ENCODE results near the gene SMPDL3B.

DNA sequence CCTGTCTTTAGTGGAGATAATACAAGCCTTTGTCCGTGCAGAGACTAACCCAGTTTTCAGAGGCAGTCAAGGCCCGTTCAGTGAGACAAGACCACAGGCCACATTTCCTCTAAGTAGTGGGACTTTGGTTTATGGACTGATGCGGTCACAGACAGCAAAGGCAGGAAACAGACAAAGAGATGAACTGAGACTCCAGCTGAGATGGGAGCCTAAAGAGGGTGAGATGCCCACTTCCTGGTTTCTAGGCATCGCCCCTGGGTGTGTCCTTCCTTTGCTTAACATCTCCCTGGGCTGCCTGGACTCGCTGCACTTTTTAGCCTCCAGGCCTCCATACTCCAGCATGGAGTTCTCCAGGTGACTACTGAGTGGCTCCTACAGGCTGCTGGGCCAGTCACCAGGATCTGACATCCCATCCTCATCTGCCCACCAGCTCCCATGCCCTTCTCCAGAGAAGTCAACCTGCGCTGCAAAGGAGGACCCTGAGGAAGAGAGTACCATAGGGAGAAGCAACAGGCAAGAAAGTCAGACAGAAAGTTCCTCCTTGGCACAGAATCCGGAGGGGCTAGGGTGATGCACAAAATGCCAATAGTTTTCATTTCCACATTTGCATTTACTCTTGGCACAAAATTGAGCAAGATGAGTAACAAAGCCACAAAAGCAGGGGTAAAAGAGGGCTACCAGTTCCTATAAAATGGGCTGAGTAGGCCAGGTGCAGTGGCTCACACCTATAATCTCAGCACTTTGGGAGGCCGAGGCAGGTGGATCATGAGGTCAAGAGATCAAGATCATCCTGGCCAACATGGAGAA is 47.4 kb upstream of the SMPDL3B start:
- no peak for TF ChIP-seq POLR2A (IDR thresholded peaks at IDR 0.05; ENCODE audit: low read length)
- TF ChIP-seq GATA1 (IDR thresholded peaks at IDR 0.05; ENCODE audit: low read depth, low read length) = no peak
